Prostate gland (tissue), 2 donors: ENCODE results near the gene MEGF8. TPM values are rescaled to one million over a fixed set of nuclear protein-coding genes. Genes with fewer than 3 reads are reported as not detected.

Source experiments
- DNase-seq: peaks from one replicate; pipeline ENCODE4 v3.0.0-alpha.2; 2019; ENCODE audit warnings: low spot score
- H3K27ac ChIP-seq, 2 donors: fragments of 200-600 bp; sonication (generic); 2 replicates each; pipeline ENCODE4 v1.5.1; 2017 to 2019
- H3K27me3 ChIP-seq: fragments of 200-600 bp; sonication (generic); replicated peaks from 2 replicates; pipeline ENCODE4 v1.5.1; 2019; ENCODE audit not compliant: insufficient read depth
- H3K36me3 ChIP-seq, 2 donors: fragments of 200-600 bp; sonication (generic); 1 replicate in 1 of 2; 2 replicates in 1 of 2; pipeline versions ENCODE4 v1.5.1 to v1.8.1; 2017 to 2019
- H3K4me1 ChIP-seq: fragments of 200-600 bp; sonication (generic); replicated peaks from 2 replicates; pipeline ENCODE4 v1.5.1; 2019
- H3K4me3 ChIP-seq, 2 donors: fragments of 200-600 bp; sonication (generic); 2 replicates each; pipeline ENCODE4 v1.5.1; 2017 to 2019
- H3K9me3 ChIP-seq: fragments of 200-600 bp; sonication (generic); 2 replicates; pipeline ENCODE4 v1.5.1; 2017
- CTCF ChIP-seq, 4 experiments: fragments of 200-600 bp in 2 of 4; fragments of 450-650 bp in 2 of 4; sonication (generic) in 2 of 4; IDR thresholded peaks; 1 replicate in 3 of 4; 2 replicates in 1 of 4; pipeline ENCODE4 v1.5.1; 2016 to 2019; ENCODE audit warnings: antibody characterized with exemption in 4 of 4, mild to moderate bottlenecking in 2 of 4, moderate library complexity in 2 of 4
- POLR2A ChIP-seq: fragments of 450-650 bp; IDR thresholded peaks from one replicate; pipeline ENCODE4 v1.6.1; 2016; ENCODE audit warnings: antibody characterized with exemption, mild to moderate bottlenecking
- POLR2AphosphoS5 ChIP-seq: sonication (generic); formaldehyde crosslinking; IDR thresholded peaks from one replicate; pipeline ENCODE4 v1.6.1; 2017; ENCODE audit warnings: antibody characterized with exemption
- WGBS: methylation state at CpG from one replicate; pipeline ENCODE4 v1.1.5; 2018; 5-methylcytosine and 5-hydroxymethylcytosine counted together
- intact Hi-C: fragments of 100-400 bp; cut with DNase I; formaldehyde crosslinking; loops from one replicate; pipeline ENCODE4 v1.14.2; 2022
- total RNA-seq, 2 donors: library from RNA; depleted of rRNA; stranded (reverse); fragments of >200 nt; gene quantifications; one replicate each; pipeline ENCODE4 v1.1.0, GENCODE V29; 2016

MEGF8 gene
- total RNA-seq, 2 donors from 2014 or later = 22.8 to 30.7 TPM

DNA sequence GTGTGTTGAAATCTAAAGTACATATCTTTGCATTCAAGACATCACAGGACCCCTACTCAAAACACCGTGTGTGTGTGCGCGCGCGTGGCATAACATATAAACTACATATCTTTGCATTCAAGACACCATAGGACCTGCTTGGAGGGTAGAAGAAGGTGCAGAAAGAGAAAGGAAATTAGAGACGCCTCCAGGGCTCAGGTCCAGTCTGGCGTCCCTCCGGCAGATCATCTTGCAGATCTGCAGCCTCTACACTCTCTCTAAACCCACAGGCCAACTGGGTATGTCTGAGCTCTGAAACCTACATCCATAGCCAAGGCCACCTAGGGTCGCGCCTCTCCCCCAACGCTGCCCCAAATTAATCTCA is 22.4 kb upstream of the MEGF8 start:
- H3K27ac ChIP-seq = peak overlapping the region; percentile 67 to 73
- DNase-seq = no peak
- H3K4me1 ChIP-seq = no peaks in the 10 kb centered on the region
- WGBS = 39% methylated on average over 11 of the region's 11 CpGs
- intact Hi-C loops = no loop called here
- TF ChIP-seq CTCF (IDR thresholded peaks at IDR 0.05) = no peak
- TF ChIP-seq POLR2AphosphoS5 = no peak
- no peak for TF ChIP-seq POLR2A
- no peaks in the 10 kb centered on the region for H3K36me3 ChIP-seq
- H3K9me3 ChIP-seq = no peaks in the 10 kb centered on the region
- peak overlapping the region; percentile 39 to 53 for H3K4me3 ChIP-seq
- H3K27me3 ChIP-seq = no peaks in the 10 kb centered on the region

- no peaks in the 10 kb centered on the region for H3K27me3 ChIP-seq
- intact Hi-C loops = no loop called here
- H3K27ac ChIP-seq = no peak overlapping the region
- no peaks in the 10 kb centered on the region for H3K9me3 ChIP-seq
- H3K36me3 ChIP-seq = no peaks in the 10 kb centered on the region
- 78% methylated on average over 8 of the region's 8 CpGs for WGBS
- H3K4me1 ChIP-seq = no peaks in the 10 kb centered on the region
- TF ChIP-seq CTCF (IDR thresholded peaks at IDR 0.05) (no peak), POLR2AphosphoS5 (no peak), POLR2A (no peak)
- H3K4me3 ChIP-seq = no peak overlapping the region
- DNase-seq = no peak
These were observed 21.6 kb upstream of the MEGF8 start for GRCh38 chr19:42303876-42304275.

DNA sequence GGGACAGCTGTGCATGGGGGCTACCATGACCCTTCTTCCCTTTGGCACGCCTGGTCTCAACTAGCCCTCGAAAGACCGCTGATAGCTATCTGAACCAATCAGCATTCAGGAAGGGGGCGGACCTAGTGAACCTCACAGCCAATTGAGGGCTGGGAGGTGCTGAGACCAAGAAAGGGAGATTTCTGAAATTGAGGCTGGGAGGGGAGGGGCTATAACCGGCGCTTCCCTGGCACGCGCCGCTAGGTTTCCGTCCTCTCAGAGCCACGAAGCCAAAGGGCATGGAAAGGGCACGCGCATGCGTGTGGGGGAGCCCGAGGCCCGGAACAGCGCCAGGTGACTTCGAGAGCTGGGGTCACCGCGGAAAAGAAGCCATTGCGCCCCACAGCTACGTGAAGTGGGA is 18.8 kb upstream of the MEGF8 start:
- H3K27me3 ChIP-seq = no peaks in the 10 kb centered on the region
- H3K36me3 ChIP-seq = no peaks in the 10 kb centered on the region
- DNase-seq = no peak
- 93% methylated on average over 22 of the region's 22 CpGs for whole genome bisulfite sequencing
- no peak overlapping the region for H3K4me3 ChIP-seq
- H3K27ac ChIP-seq = no peak overlapping the region
- TF ChIP-seq CTCF (IDR thresholded peaks at IDR 0.05) (no peak), POLR2AphosphoS5 (no peak), POLR2A (no peak)
- no peaks in the 10 kb centered on the region for H3K9me3 ChIP-seq
- no peaks in the 10 kb centered on the region for H3K4me1 ChIP-seq
- intact Hi-C loops = no loop called here

- intact Hi-C loops = no loop called here
- Histone ChIP-seq H3K27me3 (no peaks in the 10 kb centered on the region), H3K36me3 (no peaks in the 10 kb centered on the region), H3K4me3 (no peak overlapping the region), H3K27ac (no peak overlapping the region), H3K4me1 (peaks cover 3% of the 10 kb centered on the region), H3K9me3 (no peaks in the 10 kb centered on the region)
- TF ChIP-seq POLR2A (no peak), CTCF (IDR thresholded peaks at IDR 0.05) (no peak), POLR2AphosphoS5 (no peak)
- DNase-seq = no peak
- 88% methylated on average over 14 of the region's 14 CpGs for WGBS
These were observed 15.7 kb upstream of the MEGF8 start for GRCh38 chr19:42309686-42310085.

- no peak for DNase-seq
- Histone ChIP-seq H3K27ac (no peak overlapping the region), H3K4me1 (peaks cover 3% of the 10 kb centered on the region), H3K4me3 (no peak overlapping the region), H3K9me3 (no peaks in the 10 kb centered on the region), H3K27me3 (no peaks in the 10 kb centered on the region), H3K36me3 (no peaks in the 10 kb centered on the region)
- WGBS = 61% methylated on average over 2 of the region's 2 CpGs
- intact Hi-C loops = no loop called here
- TF ChIP-seq POLR2A (no peak), CTCF (IDR thresholded peaks at IDR 0.05) (no peak), POLR2AphosphoS5 (no peak)
These were observed 13.8 kb upstream of the MEGF8 start for GRCh38 chr19:42311657-42312056.
